Caco-2 (cell line): Measurements from ENCODE around the gene GLRX2. TPM values are rescaled to one million over a fixed set of nuclear protein-coding genes. Genes with fewer than 3 reads are reported as not detected.

Source experiments
- BruUV-seq: library from RNA; stranded (reverse); fragments of 400-500 nt; replicated peaks from 2 replicates; lab custom pipeline; 2021; lab: Mats Ljungman, UMichigan
- CTCF ChIA-PET: fragments of 300-600 bp; sonication (Branson Sonifier 250); formaldehyde crosslinking; loops from one replicate; lab custom pipeline; 2022; ENCODE audit warnings: antibody characterized with exemption; lab: Charles Lee
- POLR2A ChIA-PET: fragments of 300-600 bp; sonication (Branson Sonifier 250); formaldehyde crosslinking; loops from one replicate; lab custom pipeline; 2022; ENCODE audit warnings: antibody characterized with exemption; lab: Charles Lee
- DNase-seq, 2 experiments: peaks; one replicate each; pipeline versions ENCODE4 v3.0.0 to v3.0.0-alpha.2; 2020 to 2022
- H3K27me3 ChIP-seq: replicated peaks from 2 replicates; pipeline ENCODE4 v1.6.0; 2011; ENCODE audit warnings: low read length; ENCODE audit not compliant: control insufficient read depth, insufficient read depth
- H3K36me3 ChIP-seq: 2 replicates; pipeline ENCODE4 v1.5.1; 2011; ENCODE audit warnings: low read length; ENCODE audit not compliant: control insufficient read depth, insufficient read depth
- H3K4me1 ChIP-seq: fragments of 250-450 bp; sonication (Bioruptor Pico); 2 replicates; pipeline ENCODE4 v1.5.1; 2020; ENCODE audit warnings: mild to moderate bottlenecking
- H3K4me3 ChIP-seq: 2 replicates; pipeline ENCODE4 v1.5.1; 2011; ENCODE audit warnings: low read depth, mild to moderate bottlenecking, control low read depth, low read length
- H3K9me3 ChIP-seq: fragments of 250-450 bp; sonication (Bioruptor Pico); 2 replicates; pipeline ENCODE4 v1.5.1; 2020; ENCODE audit warnings: mild to moderate bottlenecking, moderate library complexity
- H3K27ac Mint-ChIP-seq: one replicate; pipeline ENCODE4 v1.8.0; 2022; ENCODE audit warnings: mixed read lengths; ENCODE audit not compliant: unreplicated experiment
- H3K27me3 Mint-ChIP-seq: one replicate; pipeline ENCODE4 v1.8.0; 2022; ENCODE audit warnings: mixed read lengths; ENCODE audit not compliant: insufficient read depth, unreplicated experiment
- H3K36me3 Mint-ChIP-seq: one replicate; pipeline ENCODE4 v1.8.0; 2022; ENCODE audit warnings: mild to moderate bottlenecking, mixed read lengths; ENCODE audit not compliant: insufficient read depth, unreplicated experiment
- H3K4me1 Mint-ChIP-seq: one replicate; pipeline ENCODE4 v1.8.0; 2022; ENCODE audit warnings: low read depth, mixed read lengths; ENCODE audit not compliant: unreplicated experiment
- H3K4me3 Mint-ChIP-seq: one replicate; pipeline ENCODE4 v1.8.0; 2022; ENCODE audit warnings: mild to moderate bottlenecking, moderate library complexity, mixed read lengths; ENCODE audit not compliant: unreplicated experiment
- H3K9me3 Mint-ChIP-seq: one replicate; pipeline ENCODE4 v1.8.0; 2022; ENCODE audit warnings: mixed read lengths; ENCODE audit not compliant: unreplicated experiment
- intact Hi-C: fragments of 100-400 bp; cut with micrococcal nuclease; formaldehyde crosslinking; loops from one replicate; pipeline ENCODE4 v1.10.0; 2022; ENCODE audit not compliant: unreplicated experiment
- total RNA-seq: library from RNA; stranded (reverse); gene quantifications from 2 replicates; pipeline ENCODE4 v1.2.3, GENCODE V29; 2022
- TF ChIP-seq, protein P1 (sequence below), 2 experiments: fragments of 200-600 bp in 1 of 2; IDR thresholded peaks; 1 replicate in 1 of 2; 2 replicates in 1 of 2; pipeline versions ENCODE4 v1.5.1 to v1.8.0; 2011 to 2022; ENCODE audit warnings: antibody characterized with exemption in 1 of 2, control low read depth in 1 of 2, inconsistent platforms in 1 of 2, low read depth in 1 of 2, low read length in 1 of 2, mild to moderate bottlenecking in 1 of 2, moderate library complexity in 1 of 2; ENCODE audit not compliant: insufficient read depth in 1 of 2, severe bottlenecking in 1 of 2, unreplicated experiment in 1 of 2

Gene GLRX2
- total RNA-seq, 1 experiment from 2014 or later, result 20.7 TPM

DNA sequence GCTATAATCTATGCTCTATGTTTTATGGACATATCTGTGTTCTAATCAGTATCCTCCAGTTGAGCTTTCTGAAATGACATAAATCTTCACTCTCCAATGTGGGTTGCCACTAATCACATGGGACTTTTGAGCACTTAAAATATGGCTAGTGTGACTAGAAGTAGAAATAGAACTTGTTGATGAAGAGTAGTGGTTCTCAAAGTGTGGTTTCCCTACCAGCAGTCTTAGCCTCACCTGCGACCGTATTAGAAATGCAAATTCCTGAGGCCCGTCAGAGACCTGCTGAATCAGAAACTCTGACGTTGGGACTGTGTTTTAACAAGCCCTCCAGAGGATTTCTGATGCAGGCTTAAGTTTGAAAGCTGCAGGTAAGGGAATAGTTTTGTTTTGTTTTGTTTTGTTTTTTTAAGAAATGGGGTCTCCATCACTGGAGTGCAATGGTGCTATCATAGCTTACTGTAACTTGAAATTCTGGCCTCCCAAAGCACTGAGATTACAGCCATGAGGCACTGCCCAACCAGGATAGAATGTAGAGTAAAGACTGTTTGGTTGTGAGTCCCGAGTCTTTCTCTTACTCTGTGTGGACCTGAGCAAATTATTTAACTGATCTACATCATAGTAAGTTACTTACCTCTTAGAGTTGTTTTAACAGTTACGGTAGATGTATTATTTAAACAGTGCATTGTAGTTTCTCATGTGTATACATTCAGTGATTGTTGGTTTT lies 21.7 kb downstream of the GLRX2 start:
- POLR2A ChIA-PET, result no interaction called here
- Mint-ChIP-seq H3K27me3 (no peaks in the 10 kb centered on the region), H3K4me3 (no peak overlapping the region), H3K27ac (no peak overlapping the region), H3K9me3 (no peaks in the 10 kb centered on the region), H3K4me1 (no peaks in the 10 kb centered on the region), H3K36me3 (peaks cover 30% of the 10 kb centered on the region)
- H3K27me3 ChIP-seq, result no peaks in the 10 kb centered on the region
- DNase-seq, result no peak
- no peaks in the 10 kb centered on the region for H3K36me3 ChIP-seq
- no TSS peak for BruUV-seq
- H3K4me3 ChIP-seq, result no peak overlapping the region
- H3K9me3 ChIP-seq, result no peaks in the 10 kb centered on the region
- CTCF ChIA-PET, result no interaction called here
- TF ChIP-seq, protein P1, sequence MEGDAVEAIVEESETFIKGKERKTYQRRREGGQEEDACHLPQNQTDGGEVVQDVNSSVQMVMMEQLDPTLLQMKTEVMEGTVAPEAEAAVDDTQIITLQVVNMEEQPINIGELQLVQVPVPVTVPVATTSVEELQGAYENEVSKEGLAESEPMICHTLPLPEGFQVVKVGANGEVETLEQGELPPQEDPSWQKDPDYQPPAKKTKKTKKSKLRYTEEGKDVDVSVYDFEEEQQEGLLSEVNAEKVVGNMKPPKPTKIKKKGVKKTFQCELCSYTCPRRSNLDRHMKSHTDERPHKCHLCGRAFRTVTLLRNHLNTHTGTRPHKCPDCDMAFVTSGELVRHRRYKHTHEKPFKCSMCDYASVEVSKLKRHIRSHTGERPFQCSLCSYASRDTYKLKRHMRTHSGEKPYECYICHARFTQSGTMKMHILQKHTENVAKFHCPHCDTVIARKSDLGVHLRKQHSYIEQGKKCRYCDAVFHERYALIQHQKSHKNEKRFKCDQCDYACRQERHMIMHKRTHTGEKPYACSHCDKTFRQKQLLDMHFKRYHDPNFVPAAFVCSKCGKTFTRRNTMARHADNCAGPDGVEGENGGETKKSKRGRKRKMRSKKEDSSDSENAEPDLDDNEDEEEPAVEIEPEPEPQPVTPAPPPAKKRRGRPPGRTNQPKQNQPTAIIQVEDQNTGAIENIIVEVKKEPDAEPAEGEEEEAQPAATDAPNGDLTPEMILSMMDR (IDR thresholded peaks at IDR 0.05; ENCODE audit: insufficient read depth in 1 of 2, low read depth in 1 of 2, low read length in 1 of 2, severe bottlenecking in 1 of 2, unreplicated experiment in 1 of 2), result no peak
- H3K4me1 ChIP-seq, result no peaks in the 10 kb centered on the region
- intact Hi-C loops, result no loop called here

DNA sequence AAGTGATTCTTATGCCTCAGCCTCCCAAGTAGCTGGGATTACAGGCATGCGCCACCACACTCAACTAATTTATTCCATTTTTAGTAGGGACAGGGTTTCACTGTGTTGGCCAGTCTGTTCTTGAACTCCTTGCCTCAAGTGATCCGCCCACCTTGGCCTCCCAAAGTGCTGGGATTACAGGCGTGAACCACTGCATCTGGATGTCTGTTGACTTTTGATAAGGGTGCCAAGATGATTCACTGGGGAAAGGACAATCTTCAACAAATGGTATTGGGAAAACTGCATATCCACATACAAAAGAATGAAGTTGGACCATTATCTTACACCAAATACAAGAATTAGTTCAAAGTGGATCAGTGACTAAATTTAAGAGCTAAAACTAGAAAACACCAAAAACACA lies 26.0 kb downstream of the GLRX2 start:
- ChIA-PET POLR2A (no interaction called here), CTCF (no interaction called here)
- Mint-ChIP-seq H3K27ac (no peak overlapping the region), H3K4me1 (no peaks in the 10 kb centered on the region), H3K27me3 (no peaks in the 10 kb centered on the region), H3K4me3 (no peak overlapping the region), H3K36me3 (peaks cover 28% of the 10 kb centered on the region), H3K9me3 (no peaks in the 10 kb centered on the region)
- TF ChIP-seq, protein P1 (IDR thresholded peaks at IDR 0.05; ENCODE audit: insufficient read depth in 1 of 2, low read depth in 1 of 2, low read length in 1 of 2, severe bottlenecking in 1 of 2, unreplicated experiment in 1 of 2), result no peak
- Histone ChIP-seq H3K4me3 (no peak overlapping the region), H3K9me3 (peaks cover 3% of the 10 kb centered on the region; the same call in 1 of the 2 replicates), H3K27me3 (no peaks in the 10 kb centered on the region), H3K4me1 (no peaks in the 10 kb centered on the region), H3K36me3 (no peaks in the 10 kb centered on the region)
- BruUV-seq, result no TSS peak
- DNase-seq, result no peak
- intact Hi-C loops, result no loop called here

DNA sequence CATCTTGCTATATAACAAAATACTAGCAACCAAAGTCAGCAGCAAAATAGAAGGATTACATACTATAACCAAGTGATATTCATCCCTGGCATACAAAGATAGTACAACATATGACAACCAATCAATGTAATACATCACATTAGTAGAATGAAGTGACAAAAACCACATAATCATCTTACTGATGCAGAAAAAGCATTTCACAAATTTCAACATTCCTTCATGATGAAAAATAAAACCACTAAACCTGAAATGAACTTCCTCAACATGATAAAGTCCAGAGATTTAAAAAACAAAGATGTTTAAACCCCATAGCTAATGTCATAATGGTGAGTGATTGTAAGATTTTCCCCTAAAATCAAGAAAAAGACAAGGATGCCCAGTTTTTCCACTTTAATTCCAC lies 27.2 kb downstream of the GLRX2 start:
- no peak overlapping the region for H3K4me3 Mint-ChIP-seq
- POLR2A ChIA-PET, result no interaction called here
- no peaks in the 10 kb centered on the region for H3K4me1 ChIP-seq

More for the DNA sequence above, 27.2 kb downstream of the GLRX2 start:
- peaks cover 3% of the 10 kb centered on the region; the same call in 1 of the 2 replicates for H3K9me3 ChIP-seq
- no peak overlapping the region for H3K4me3 ChIP-seq
- Mint-ChIP-seq H3K27me3 (no peaks in the 10 kb centered on the region), H3K36me3 (peaks cover 25% of the 10 kb centered on the region), H3K27ac (no peak overlapping the region), H3K4me1 (no peaks in the 10 kb centered on the region), H3K9me3 (no peaks in the 10 kb centered on the region)
- no peaks in the 10 kb centered on the region for H3K27me3 ChIP-seq
- intact Hi-C loops, result no loop called here
- TF ChIP-seq, protein P1 (IDR thresholded peaks at IDR 0.05; ENCODE audit: insufficient read depth in 1 of 2, low read depth in 1 of 2, low read length in 1 of 2, severe bottlenecking in 1 of 2, unreplicated experiment in 1 of 2), result no peak
- no peak for DNase-seq
- no TSS peak for BruUV-seq
- no peaks in the 10 kb centered on the region for H3K36me3 ChIP-seq
- CTCF ChIA-PET, result no interaction called here
